GM21737 (cell line): ENCODE results near the gene ASGR1.

Source experiments
- ATAC-seq: cut with Tn5 transposase; IDR thresholded peaks from one replicate; pipeline ENCODE4 v1.9.1; 2021; ENCODE audit warnings: mild to moderate bottlenecking, moderate library complexity; ENCODE audit not compliant: unreplicated experiment

The ASGR1 gene

DNA sequence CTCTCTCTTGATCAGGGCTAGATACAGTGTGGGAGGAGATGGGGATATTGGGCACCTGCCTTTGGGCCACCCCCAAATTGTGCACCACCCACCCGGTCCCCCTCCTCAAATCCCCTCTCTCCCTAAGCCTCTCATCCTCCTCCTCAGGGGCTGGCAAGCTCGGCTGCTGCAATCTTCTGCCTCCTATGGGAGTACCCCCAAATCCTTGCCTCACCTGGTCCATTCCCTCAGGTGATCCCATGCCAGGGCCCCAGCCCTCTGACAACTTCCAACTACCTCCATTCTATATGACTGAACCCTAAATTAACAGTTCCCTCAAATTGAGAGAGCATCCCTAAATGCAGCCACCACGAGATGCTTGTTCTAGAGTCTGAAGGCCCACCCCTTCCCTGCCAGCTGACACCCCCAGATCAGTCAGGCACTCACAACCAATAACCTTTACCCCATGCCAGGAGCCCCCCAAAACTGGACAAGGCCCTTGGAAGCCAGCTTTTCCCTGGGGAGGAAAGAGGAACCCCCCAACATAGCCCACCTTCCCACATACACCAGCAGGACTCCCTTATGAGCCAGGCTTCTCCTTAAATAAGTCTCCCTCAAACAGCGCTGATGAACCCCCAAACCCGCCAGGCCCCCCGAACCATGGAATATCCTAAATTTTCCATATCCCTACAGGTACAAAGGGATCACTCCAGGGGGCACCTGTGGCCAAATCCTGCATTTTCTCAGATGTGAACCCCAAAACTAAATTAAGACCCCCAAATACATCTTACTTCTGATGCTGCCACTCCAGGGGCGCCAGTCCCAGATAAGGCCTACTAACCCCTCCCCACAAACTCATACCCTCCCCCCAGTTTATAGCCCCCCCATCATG, 37.3 kb upstream of the ASGR1 start:
- ATAC-seq: no peak

DNA sequence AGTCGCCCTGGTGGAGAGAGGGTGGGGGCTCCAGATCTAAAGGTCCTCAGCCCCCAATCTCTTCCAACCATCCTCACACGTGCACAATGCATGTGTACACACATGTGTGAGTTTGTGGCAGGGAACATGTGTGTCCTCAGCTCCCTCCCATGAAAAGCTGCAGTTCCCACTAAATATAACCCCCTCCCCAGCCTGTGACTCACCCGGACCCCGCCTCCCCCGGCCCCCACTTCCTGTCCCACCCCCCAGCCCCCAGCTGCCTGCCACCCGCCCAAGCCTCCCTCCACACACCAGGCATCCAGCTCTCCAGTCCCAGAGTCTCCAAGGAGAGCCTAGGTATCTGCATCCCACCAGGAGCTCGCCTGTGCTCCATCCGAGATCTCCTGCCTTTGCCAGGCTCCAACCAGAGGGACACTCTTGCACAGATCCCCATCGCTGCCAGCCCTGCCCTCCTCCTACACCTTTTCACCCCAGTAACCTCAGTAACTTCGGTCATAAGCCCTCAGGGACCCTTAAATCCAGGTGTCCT, 36.5 kb upstream of the ASGR1 start:
- no peak for ATAC-seq

DNA sequence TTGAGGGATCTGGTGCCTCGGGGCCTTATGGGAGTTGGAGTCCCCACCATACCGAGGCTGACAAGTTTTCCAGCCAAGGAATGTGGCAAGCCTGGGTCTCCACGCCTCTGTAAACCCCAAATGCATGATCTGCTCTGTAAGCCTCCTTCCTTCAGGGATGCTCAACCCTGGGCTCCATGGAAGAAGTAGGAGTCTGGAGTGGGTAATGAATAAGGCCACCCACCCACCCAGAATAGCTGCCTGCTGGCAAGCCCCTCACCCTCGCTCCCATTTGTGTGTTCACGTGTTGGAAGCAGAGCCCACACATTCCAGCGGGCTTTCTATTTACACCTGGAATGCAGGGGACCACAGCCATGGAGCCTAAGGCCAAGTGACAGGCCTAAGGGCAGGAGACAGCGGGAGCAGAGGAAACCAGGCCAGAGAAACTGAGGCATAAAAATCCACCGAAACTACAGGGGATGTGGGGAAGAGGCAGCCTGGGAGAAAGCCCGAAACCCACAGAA, 36.0 kb upstream of the ASGR1 start:
- no peak for ATAC-seq

DNA sequence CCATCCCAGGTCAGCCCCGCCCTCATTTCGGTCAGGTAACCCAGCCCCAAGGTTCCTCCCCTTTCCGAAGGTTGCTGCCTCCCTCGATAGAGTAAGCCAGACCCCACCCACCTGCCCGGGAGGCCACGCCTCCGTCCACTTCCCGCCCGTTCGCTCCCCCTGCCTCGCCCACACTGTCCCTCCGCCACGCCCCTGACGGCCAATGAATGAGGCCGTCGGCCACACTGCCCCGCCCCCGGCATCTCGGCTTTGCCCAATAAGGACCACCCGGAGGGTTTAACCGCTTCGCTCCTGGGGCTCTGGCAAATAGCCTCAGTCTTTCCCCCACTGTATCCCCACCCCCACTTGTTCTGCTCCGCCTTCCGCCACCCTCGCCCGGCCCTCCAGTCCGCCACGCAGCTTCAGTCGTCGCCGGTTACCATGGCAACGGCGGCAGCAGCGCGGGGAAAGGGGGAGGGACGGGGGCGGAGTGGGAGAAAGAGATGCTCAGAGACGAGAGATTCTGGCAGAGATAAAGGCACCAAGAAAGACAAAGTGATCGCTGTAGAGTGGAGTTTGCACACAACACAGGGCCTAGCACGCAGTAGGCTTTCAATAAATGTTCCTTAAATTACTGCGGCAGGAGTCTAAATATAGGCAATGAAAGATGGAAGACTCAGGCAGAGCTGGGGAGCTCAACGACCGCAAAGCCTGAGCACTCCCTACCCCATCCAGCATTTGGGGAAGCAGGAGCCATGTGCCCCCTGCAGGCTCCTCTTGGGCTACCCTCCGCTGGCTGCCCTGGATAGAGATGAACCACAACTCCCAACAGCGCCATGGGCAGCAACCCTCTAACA, 35.3 kb upstream of the ASGR1 start:
- peak; percentile 63 for ATAC-seq

DNA sequence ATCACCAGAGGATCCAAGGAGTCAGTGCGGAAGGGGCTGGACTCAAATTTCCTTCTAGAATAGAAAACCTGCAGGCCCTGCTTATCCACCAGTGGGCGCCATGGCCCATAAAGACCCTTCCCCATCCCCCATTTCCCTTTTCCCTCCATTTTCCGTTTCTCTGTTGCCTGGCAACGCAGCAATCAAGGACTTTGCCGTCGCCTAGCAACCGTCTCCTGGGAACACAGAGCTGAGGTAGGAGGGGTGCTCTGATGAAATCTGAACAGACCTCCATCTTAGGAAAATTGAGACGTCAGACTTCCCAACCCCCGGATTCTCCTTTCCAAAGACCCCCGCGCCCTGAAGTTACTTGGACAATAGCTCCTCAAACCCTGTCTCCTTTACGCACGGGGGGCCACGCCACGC, 34.7 kb upstream of the ASGR1 start:
- ATAC-seq: no peak

DNA sequence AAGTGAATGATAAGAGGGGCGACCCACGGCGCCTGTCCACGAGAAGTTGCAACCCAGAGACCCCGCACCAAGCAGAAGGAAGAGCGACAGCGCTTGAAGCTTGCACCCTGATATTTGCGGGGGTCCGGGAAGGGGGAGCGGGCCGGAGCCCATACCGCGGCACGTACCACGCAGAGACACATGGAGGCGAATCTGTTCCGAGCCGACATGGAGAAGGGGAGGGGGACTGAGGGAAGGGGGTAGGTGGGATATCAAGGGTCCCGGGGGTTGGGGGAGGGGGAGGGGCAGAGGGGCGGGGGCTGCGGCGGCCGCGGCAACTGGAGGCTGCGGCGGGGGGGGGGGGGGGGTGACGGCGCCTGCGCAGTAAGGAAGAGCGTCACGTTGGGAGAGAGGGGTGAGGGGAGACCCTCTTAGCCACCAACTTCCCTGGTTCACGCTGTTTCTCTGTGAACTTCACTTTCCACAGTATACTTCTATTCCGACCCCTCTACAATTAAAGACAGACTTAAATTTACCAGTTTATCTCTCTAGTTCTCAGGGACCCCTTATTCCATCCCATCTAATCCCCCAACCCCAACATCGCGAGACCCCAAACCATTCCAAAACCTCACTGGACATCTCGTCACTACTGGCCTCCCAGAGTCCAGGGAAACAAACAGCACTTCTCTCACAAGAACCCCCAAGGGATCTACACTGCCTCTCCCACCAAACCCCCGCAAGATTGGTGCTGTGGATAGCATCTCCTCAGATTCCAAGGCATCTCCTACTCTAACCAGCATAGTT, 32.5 kb upstream of the ASGR1 start:
- ATAC-seq: no peak

DNA sequence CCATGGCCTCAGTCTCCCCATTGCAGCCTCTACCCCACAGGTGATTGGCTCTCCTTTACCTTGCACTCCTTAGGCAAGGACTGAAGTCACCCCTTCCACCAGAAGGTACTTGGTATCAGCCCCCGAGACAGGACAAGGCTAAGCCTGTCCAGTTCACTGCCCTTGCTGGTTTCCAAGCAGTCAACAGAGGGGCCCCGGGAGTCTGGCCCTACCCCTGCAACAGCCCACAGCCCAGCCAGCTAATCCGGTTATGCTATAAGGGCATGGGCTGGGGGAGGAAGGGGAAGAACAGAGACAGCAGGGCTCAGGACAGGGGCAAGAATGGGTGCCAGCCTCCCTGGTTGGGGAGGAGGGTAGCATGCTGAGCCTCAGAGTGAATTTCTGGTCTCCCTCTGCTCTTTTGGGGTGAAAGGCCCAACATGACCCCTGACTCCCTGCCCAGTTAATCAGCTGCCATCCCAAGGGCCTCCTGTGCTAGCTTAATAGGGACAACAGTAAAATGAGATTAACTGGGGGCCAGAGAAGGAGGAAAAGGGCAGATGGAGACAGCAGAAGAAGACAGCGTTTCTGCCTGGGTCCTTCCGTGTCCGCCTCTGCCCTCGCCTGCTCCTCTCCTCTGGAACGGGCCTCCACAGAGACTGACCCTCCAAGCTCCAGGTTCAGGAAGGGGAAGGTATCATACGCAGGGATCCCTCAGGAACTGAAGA, 29.7 kb upstream of the ASGR1 start:
- no peak for ATAC-seq

DNA sequence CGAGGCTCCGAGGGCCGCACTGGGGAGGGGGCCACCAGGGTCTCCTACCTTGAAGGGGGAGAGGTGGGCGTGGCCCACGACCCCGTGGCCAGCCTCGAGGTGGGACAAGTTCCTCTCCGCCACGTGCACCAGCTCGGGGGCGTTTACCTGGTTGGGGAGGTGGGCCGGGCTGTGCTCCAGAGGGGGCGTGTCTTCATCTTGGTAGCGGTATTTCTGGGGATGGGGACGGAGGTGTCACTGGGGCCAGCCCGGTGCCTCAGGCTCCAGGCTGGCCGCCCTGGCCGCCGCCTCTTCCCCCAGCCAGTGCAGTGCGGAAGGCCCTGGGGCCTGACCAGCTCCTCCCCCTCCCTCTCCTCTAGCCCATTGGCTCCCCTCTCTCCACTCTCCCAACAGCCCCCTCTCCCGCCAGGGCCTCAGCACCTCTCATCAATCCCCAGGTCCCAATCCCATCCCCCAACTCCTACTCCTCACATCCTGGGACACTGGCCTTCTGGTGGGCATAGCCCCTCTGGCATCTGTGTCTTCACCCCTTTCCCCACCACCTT, 28.9 kb upstream of the ASGR1 start:
- no peak for ATAC-seq

DNA sequence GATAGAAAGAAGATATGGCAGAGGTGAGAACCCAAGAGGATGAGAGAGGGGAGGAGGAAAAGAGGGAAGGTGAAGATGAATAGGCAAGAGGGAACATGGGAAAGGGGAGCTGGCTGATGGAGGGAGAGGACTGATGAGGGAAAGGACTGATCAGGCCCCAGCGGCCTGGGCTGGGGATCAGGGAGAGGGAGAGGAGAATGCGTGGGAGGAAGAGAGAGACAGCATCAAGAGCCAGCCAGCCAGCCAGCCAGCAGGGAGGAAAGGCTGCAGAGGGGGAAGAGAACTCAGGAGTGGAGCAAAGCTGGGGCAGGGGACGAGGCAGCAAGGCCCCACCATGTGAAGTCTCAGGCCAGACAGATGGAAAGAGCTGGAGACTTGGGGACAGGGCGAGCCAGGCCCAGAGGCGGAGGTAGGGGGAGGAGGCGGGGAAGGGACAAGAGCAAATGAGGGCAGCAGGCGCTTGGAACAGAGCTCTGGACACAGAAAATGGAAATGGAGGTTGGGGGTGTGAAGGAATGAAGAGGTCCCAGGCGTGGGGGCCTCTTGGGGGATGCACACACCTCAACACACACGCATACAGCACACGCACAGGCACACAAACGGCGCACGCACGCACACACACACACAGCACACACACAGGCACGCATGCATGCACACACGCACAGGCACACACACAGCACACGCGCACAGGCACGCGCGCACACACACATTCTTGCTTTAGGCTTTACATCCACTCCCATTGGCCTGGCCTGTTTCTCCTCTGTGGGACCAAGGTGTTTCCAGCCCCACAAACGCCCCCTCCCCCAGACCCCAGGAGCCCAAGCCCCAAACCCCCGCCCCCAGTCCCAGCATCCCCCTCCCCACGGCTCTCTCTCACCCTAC, 28.2 kb upstream of the ASGR1 start:
- ATAC-seq: no peak

DNA sequence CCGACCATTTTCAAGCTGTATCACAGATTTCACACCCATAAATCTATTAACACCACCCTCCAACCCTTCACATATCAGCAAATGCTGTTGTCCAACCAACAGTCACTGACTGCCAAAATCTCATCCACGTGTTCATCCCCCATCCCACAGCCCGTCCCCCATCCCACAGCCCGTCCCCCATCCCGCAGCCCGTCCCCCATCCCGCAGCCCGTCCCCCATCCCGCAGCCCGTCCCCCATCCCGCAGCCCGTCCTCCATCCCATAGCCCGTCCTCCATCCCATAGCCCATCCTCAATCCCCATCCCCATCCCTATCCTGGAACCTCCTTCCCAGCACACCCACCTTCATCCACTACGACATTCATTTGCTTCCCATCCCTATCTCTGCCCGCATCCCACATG, 26.4 kb upstream of the ASGR1 start:
- ATAC-seq: no peak

DNA sequence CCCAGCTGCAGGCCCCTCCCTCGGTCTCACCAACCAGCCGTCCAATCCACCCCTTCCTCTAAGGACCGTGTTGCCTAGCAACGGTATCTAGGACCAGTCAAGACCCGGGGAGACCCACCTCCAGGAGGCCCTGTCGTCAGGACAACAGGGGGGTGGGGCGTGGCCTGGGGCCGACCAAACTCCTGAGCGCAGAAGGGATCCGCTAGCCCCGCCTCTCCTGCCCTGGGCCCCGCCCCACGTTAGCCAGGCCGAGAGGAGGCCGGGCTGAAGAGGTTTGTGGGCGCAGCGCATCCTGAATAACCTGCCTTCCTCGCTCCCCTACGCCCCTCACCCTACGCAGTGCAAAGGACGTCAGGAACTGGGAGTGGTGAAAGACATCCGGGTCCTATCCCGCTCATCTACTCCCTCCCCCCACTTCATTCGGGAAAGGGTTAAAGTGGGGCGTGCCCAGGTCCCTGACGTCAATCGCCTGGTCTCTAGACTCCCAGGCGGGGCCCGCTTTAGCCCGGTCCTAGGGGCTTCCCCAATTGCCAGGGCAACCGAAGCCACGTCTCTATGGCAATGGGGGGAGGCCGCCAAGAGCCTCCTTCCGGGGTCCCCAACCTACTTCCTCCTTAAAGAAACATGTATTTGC, 25.8 kb upstream of the ASGR1 start:
- ATAC-seq: peak; percentile 76

DNA sequence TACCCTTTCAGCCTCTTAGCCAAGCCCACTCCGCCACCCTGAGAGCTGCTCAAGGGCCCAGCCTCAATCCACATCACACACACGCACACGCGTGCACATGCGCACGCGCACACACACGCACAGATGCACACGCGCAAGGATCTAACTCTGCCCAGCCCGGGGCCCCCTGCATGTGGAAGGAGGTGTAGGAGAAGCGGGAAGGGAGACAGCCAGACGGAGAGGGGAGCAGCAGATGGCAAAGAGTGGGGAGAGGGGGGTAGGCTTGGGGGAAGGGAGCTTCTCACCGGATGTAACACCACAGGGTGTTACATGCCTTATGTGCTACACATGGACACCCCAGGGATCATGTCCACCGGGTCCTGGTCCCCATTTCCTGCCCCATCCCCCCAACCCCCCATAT, 25.2 kb upstream of the ASGR1 start:
- ATAC-seq: no peak

DNA sequence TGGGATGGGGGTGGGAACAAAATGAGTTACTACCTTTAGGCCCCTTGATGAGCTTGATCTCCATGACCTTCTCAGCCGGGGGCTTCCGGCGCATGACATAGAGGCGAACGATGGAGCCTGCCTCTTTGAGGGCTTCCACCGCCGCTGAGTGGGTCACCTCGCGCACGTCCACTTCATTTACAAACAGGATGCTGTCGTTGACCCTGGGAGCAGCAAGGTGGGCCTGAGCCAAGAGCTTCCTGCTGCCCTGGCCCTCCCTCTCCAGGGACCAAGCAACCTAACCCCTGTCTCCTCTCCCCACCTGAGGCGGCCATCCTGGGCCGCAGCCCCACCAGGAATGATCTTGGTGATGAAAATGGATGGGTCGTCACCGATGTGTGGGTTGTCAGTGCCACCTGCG, 24.2 kb upstream of the ASGR1 start:
- ATAC-seq: no peak

DNA sequence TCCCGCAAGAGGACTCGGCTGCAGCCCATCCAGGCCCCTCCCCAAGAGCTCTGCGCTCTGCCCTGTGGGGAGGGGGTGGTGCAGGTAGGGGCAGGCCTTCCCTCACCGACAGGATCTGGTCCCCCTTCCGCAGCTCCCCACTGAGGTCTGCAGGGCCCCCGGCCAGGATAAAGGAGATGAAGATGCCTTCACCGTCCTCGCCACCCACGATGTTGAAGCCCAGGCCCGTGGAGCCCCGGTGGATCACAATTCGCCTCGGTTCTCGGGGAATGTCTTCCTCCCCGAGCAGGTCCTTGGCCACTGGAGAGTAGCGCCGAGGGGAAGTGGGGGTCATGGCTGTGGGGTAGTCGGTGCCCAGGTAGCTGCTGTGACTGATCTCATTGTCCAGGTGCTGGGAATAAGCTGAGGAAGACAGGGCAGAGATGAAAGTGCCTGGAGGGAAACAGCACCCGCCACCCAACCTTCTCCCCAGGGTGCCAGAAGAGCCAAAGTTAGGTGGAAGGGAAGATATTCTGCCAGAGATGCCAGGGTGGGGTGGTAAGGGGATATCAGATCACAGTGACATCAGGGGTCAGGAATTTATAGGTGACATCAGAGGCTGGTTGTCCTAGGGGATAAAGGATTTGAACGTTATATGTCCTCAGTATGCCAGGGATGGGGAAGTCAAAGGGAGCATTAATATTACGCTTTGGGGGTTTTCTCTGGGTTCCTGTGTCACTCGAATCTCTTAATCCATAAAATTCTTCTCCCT, 17.7 kb upstream of the ASGR1 start:
- no peak for ATAC-seq

DNA sequence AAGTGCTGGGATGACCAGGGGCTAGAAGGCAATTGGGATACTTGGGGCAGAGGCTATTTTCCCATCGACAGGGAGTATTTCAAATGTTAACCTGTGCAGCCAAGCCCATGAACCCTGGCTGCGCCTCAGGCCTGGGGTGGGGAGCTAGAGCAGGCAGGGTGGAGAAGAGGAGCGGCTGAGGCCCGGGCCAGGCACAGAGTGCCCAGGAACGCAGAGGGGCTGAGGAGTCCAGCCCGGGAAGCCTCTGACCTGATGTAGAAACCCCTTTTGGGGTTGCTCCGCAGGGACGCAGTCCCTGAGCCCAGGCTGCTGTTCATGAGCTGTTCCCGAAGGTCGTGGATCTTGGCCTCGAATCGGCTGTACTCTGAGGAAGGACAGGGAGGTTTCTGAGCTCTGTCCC, 16.8 kb upstream of the ASGR1 start:
- no peak for ATAC-seq

DNA sequence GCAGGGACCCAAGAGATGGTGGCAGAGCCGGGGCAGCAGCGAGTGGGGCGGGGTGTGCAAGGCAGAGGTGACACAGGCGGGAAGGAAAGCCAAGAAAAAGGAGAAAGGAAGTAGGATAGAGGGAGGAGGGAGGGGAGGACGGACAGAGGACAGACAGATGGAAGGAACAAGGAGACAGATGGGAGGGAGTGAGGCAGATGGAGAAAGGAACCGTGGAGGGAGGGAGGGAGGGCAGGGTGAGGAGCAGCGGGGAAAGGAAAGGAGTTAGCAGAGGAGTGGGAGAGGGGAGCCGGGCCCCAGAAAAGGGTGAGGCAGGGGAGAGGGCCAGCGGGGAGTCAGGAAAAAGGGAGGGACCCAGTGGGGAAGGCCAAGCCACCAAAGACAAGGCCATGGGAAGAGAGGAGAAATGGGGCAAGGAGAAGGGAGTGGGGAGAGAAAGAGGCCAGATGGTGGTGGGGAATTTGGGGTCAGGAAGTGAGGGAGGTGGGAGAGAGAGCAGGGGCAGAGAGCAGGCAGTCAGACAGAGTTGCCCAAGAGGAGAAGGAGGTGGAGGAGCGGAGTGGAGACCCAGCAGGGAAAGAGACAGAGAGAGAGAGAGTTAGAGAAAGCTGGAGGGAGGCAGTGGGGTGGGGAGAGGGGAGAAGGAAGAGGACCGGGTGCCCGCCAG, 13.2 kb upstream of the ASGR1 start:
- no peak for ATAC-seq

DNA sequence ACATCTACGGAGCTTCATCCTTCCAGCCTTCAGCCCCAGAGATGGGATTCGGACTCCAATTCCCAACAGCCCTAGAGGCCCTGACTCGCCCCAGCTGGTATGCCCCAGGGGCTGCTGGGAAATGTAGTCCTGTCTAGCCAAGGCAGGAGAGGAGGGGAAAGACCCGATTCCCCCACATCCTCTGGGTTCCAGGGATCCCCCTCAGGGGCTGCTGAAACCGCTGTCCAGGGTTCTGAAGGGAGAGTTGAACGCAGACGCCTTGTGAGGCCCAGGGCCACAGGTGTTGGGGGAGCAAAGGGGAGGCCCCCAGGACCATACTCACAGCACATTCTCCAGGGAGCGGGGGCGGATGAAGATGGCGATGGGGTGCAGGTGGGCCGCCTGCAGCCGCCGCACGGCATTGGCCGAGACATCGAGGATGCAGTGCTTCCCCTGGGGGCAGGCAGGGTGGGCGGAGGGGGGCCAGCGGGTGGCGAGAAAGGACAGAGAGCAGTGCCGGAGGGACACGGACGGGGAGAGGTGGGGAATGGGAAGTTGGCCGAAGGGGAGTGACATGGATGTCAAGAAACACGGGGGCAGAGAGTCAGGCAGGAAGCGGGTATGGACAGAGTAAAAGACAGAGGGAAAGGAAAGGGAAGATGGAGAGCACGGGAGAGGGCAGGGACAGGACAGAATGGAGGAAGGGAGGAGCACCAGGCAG, 12.6 kb upstream of the ASGR1 start:
- ATAC-seq: no peak
